Stimulated activated CD8-positive, alpha-beta memory T cell treated with anti-CD3 and anti-CD28 coated beads, Interleukin-12 subunit alpha, Interleukin-12 subunit beta, amount 100 ng/mL, for 24 hours (primary cell): Measurements from ENCODE around the gene GMCL2.

Source experiments
- DNase-seq: peaks from one replicate; pipeline ENCODE4 v3.0.0-alpha.2; 2020; ENCODE audit errors: extremely low read depth

GMCL2 gene

DNA sequence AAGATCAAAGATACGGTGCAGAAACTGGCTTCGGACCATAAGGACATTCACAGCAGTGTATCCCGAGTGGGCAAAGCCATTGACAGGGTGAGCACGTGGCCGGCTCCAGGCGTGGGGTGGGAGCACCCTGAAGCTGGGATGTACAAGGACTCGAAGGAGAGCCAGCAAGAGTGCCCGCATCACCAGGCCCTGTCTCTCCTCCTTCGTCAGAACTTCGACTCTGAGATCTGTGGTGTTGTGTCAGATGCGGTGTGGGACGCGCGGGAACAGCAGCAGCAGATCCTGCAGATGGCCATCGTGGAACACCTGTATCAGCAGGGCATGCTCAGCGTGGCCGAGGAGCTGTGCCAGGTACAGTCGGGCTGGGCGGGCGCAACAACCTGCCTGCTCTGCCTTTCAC lies 44.5 kb downstream of the GMCL2 start:
- no peak for DNase-seq

DNA sequence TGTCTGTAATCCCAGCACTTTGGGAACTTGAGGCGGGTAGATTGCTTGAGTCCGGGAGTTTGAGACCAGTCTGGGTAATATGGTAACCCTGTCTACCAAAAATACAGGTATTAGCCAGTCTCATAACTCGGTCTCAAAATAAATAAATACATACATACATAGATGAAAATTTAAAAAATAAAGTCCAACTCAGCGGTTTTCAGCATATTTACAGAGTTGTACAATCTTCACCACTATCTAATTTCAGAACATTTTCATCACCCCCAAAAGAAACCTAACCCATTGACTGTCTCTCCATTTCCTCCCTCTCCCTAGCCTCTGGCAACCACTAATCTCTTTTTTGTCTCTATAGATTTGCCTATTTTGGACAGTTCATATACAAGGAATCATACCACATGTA lies 45.6 kb downstream of the GMCL2 start:
- no peak for DNase-seq

DNA sequence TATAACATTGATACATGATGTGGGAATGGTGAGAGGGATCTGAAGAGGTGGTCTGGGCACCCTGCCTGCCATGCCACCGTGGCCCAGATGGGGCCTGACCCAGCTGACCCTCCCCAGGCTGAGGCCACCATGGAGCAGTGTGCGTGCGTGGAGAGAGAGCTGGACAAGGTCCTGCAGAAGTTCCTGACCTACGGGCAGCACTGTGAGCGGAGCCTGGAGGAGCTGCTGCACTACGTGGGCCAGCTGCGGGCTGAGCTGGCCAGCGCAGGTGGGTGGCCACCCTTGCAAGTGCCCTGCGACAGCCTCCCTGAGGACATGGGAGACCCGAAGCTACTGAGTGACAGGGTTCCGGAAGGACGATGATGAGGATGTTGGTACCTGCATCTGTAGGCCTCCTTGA lies 49.2 kb downstream of the GMCL2 start:
- DNase-seq = no peak

DNA sequence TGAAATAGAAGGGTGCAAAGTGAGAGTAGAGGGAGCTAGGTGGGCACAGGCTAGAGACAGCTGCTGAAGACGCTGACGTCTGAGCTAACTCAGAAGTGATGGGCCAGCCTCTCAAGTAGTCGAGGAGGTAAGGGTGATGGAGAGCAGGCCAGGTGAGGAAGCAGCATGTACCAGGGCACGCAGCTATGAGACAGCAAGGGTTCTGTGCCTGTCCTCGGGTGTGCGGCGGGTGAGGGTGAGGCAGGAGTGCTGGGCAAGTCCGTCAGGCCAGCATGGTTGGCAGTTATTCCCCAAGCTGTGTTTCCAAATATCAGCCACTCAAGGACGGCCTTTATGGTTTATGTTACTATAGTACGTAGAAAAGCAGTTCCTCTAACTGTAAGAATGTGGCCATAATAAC lies 50.2 kb downstream of the GMCL2 start:
- DNase-seq = no peak
